GM18907 (cell line): ENCODE measurements around the gene WDR20.
"Not testable (repeated sequence)": the region's sequence is repeated elsewhere in the genome, so short reads cannot be mapped to it uniquely, and the experiment has no call there.

Experiments used
- ATAC-seq: cut with Tn5 transposase; IDR thresholded peaks from one replicate; pipeline ENCODE4 v1.9.1; 2021; ENCODE audit warnings: mild to moderate bottlenecking, moderate library complexity; ENCODE audit not compliant: unreplicated experiment

Gene WDR20

GRCh38 chr14:102233081-102233480 is 93.4 kb downstream of the WDR20 start:
- ATAC-seq, result no peak

DNA sequence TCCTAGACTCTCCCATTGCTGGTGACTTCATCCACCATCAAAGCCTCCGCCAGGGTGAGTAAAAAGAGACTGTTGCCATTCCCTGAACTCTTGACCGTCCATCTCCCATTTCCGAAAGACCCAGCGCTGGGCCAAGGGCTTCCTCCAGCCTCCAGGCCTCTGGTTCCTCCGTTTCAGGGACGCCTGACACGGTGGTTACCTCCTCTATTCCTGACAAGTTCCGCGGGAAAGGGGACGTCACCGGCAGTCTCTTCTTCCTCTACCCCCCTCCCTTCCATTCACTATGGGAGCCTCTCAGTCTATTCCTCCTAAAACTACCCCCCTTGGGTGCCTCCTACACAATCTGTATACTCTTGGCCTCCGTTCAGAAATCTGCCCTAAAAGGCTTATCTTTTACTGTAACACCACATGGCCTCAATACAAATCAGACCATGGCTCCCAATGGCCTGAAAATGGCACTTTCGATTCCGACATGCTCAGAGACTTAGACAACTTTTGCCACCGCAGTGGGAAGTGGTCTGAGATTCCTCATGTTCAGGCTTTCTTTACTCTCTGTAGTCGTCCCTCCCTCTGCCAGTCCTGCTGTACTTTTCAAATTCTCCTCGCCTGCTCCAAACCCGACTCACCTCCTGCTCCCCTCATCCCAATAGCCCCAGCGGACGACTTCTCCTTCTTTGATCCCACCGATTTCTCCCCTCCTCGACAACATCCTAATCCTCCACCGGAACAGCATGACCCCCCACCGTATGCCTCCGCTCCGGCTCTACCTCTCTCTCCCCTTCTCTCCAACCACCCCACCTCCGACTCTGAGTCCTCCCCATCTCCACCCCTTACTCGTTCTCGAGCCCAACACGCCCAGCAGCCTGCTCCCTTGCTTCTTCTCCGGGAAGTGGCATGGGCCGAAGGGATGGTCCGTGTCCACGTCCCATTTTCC is 94.9 kb downstream of the WDR20 start:
- no peak for ATAC-seq

DNA sequence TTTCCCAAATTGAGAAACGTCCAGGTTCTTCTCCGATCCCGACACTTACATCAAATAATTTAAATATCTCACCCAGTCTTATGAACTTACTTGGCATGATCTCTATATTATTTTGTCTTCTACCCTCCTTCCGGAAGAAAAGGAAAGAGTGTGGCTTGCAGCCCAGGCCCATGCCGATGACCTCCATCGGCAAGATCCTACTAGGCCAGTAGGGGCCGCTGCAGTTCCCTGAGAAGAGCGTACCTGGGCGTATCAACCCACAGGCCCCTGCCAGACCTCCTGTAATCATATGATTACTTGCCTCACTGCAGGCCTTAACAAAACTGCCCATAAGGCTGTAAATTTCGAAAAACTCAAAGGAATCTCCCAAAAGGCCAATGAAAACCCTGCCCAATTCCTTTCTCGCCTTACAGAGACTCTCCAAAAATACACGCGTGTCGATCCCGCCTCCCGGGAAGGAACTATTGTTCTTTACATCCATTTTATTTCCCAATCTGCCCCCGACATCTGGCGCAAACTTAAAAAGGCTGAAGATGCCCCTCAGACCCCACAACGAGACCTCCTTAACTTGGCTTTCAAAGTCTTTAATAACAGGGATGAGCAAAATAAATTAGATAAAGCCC is 95.7 kb downstream of the WDR20 start:
- ATAC-seq, result no peak

GRCh38 chr14:102236026-102236425 is 96.3 kb downstream of the WDR20 start:
- ATAC-seq, result no peak

DNA sequence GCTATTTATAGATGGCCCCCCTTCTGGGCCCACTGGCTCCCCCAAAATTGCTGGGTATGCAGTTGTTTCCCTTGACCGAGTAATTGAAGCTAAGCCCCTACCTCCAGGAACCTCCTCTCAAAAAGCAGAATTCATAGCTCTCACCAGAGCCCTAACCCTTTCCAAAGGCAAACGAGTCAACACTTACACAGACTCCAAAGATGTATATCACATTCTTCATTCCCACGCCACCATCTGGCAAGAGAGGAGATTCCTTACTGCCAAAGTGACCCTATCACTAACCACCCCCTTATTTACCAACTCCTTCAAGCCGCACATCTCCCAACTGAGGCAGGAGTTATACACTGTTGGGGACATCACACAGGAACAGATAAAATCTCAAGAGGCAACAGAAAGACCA is 98.4 kb downstream of the WDR20 start:
- no peak for ATAC-seq

DNA sequence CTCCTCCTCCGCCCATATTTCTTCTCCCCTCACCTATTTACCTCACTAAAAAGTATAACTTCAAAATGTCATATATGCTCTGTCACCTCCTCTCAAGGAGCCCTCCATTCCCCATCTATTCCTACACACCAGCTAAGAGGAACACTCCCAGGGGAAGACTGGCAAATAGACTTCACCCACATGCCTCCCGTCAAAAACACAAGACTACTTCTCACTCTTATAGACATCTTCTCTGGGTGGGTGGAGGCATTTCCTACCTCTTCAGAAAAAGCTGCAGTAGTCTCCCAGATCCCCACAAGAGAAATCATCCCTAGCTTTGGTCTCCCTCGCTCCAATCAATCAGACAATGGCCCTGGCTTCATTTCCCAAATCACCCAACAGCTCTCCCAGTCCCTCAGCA is 99.1 kb downstream of the WDR20 start:
- ATAC-seq, result no peak

GRCh38 chr14:102239231-102239630 is 99.5 kb downstream of the WDR20 start:
- ATAC-seq, result no peak

- ATAC-seq, result not testable (repeated sequence)
These were observed 100.8 kb downstream of the WDR20 start for GRCh38 chr14:102240481-102240880.

DNA sequence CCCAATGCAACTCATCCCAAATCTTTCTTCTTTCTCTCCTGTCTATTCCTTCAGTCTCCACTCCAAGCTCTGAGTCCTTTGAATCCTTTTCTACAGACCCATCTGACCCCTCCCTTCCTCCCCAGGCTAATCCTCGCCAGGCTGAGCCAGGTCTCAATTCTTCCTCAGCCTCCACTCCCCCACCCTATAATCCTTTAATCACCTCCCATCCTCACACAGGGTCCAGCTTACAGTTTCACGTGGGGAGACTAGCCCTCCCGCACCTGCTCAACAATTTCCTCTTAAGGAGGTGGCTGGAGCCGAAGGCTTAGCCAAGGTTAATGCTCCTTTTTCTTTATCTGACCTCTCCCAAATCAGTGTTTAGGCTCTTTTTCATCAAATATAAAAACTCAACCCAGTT is 101.5 kb downstream of the WDR20 start:
- no peak for ATAC-seq

DNA sequence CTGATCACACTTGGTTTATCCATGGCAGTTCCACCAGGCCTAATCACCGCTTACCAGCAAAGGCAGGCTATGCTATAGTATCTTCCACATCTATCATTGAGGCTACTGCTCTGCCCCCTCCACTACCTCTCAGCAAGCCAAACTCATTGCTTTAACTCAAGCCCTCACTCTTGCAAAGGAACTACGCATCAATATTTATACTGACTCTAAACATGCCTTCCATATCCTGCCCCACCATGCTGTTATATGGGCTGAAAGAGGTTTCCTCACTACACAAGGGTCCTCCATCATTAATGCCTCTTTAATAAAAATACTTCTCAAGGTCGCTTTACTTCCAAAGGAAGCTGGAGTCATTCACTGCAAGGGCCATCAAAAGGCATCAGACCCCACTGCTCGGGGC is 104.1 kb downstream of the WDR20 start:
- not testable (repeated sequence) for ATAC-seq

DNA sequence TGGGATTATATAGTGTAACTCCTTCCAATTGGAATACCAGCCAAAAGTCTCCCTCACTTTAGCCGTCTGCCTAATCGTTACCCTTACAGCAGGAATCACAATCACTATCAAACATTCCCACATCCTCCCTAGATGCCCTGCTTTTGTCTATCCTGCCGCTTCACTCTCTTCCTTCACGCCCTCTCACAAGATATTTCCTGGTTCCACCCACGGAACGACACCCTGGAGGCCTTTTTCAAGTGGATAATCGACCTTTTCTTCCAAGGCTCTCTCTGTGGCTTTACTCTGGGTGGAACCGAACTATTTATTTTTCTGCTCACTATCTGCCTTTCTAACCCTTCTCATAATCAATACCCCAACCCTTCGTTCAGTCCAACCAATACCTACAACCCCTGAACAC is 106.4 kb downstream of the WDR20 start:
- ATAC-seq, result no peak

DNA sequence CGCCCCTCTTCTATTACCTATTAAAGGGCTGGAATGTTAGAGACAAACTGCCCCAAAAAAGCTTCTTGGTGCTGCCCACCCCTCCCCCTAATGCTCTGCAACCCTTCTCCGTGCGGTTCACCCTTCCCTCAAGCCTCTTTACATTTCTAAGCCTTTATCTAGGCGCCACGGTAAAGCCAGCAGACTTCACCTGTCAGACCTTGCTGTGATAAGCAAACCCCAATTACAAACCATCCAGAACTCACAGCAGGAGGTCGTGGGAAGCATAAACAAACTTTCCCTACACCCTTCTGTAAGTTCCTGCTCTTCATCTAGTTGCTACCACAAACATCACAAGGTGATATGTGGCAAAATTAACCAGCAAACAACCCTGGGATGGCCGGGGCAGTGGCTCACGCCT is 108.4 kb downstream of the WDR20 start:
- ATAC-seq, result no peak

DNA sequence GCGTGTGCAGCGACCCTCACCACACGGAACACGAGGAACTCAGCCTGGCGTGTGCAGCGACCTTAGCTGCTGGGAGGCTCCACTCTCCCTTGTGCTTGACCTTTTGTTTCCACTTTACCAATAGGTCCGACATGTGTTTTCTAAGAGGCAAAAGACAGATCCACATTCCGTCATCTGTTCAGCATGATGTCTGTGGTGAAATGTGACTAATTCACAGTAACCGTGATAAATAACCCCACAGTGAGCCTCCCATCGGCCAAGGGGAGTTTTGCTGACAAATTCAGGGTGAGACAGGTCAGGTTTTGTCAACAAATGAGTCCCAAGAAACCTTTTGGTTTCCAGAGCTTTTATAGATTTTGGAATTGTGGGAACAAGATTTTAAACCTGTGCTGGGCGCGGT is 109.3 kb downstream of the WDR20 start:
- ATAC-seq, result no peak

DNA sequence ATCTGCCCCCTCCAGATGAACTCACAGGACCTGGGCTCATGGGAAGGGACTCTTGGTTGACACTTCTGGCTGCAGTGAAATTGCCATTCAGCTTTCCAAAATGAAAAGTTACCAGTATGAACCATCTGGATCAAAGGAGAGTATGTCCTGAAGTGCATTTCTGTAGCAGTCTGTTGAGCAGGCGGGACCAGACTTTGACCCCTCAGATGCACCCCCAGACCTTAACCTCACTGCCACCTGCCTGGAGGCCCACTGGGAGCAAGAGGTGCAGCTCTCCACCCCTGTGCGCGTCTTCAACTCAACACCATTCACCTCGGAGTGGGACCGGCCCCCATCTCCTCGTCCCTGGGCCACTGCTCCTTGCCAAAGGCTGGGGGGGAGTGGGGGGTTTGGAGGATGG is 110.3 kb downstream of the WDR20 start:
- no peak for ATAC-seq

- no peak for ATAC-seq
These were observed 110.9 kb downstream of the WDR20 start for GRCh38 chr14:102250636-102251035.

DNA sequence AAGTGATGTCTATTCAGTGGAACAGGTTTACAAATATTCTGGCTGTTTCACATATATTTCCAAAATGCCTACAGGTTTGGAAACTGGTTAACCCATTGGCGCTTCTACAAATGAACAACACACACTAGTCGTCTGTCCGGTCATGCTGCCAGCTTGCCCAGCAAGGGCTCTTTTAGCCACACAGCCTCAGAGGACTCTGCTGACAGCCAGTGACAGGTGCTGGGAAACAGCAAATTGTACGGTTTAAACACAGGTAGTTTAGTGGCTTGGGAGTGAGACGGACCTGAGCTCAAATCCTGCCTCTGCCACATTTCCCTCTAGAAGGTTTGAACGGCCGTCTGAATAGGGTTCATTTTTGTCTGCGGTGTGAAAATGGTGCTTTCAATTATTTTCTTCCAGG is 111.5 kb downstream of the WDR20 start:
- no peak for ATAC-seq

DNA sequence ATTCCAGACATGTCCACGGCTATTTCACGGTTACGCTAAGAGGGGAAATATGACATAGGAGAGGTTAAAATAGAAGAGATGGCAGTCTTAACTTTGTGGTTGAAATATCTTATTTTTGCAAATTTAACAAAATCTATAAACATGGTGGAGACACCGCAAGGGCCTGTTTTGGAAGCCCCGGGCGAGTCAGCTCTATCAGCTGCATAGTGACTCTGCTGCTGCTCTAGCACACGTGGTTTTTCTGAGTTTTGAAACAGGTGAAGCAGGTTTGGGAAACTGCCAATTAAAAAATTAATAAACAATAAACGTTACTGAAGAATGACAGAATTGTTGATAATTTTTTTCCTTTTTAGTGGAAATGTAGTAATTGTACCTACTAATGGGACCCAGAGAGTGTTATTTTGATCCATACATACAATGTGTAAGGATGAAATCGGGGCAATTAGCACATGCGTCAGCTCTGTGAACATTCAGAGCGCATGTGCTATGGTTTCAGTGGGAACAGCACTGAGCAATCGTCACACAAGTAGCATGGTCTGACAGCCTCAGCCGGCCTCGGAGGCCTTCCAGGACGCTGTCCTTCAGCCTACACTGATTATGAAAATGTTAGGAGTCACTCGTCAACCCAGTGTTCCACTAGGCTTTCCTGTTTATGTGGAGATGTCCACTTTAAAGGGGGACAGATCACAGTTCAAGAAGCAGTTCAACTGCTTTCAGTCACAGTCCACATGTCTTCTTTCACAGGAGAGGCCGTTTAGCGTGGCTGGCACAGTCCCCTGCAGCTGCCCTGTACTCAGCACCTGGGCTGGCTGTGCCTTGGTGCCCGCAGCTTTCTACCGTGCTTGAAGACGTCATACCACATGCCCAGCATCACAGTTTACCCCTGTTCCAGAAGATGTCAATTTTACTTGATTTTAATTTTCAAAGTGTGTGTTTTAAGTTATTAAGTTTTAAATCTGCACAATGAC is 113.4 kb downstream of the WDR20 start:
- no peak for ATAC-seq

DNA sequence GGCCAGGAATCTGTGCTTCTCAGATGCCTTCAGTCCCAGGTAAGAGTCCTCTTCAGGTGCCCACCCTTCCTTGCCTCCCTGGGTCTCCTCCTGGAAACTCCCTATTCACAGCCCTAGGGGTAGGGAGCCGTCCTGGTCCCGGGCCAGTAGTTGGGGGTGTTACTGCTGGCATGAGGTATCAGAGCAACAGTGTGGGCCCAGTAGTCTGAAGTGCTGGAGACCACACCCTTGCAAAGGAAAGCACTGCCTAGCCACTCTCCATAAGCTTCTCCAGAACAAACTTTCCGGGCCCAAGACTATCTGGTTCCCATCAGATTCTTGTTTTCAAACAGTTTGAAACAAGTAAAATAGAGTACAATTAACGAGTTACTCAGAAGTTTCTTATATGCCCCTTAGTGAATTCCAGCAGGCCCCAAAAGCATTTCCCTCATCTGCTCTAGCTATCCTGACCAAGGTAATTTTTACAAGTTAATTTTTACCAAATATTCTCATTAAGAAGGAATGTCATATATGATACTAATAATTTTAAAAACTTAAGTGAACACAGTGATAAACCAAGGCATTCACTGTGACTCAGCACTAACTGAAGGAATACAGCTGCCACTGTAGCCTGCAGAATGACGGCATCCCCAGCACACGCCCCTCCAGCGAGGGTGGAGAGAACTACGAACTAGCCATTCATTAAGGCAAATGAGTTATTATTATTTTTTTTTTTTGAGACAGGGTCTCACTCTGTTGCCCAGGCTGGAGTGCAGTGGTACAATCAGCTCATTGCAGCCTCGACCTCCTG is 115.9 kb downstream of the WDR20 start:
- ATAC-seq, result no peak

DNA sequence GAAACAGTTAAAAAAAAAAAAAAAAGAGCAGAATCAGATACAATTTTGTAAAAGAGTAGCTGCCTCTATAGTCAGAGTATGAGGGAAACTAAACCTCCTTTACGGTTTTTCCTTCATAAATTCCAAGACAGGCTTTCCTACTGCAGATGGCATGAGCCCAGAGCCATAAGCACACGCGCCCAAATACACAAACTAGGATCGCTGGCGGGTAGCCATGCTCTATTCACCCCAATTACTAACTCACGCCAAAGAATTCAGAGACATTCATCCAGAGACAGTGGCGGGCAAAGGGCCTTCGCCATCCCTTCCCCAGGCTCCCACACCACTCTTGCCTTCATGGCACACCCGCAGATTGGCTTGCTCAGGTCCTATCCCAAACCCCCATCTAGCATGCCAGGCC is 117.0 kb downstream of the WDR20 start:
- no peak for ATAC-seq

- no peak for ATAC-seq
These were observed 118.4 kb downstream of the WDR20 start for GRCh38 chr14:102258136-102258535.
